ENCODE results near the gene NDUFAF3. TPM values are rescaled to one million over a fixed set of nuclear protein-coding genes. Genes with fewer than 3 reads are reported as not detected.

Gene NDUFAF3
- total RNA-seq, 1 donor from 2014 or later: 60.4 TPM

- Mint-ChIP-seq H3K27me3 (ENCODE audit: low read depth) (no peaks in the 10 kb centered on the region), H3K36me3 (ENCODE audit: low read depth) (peaks cover 7% of the 10 kb centered on the region), H3K27ac (ENCODE audit: unreplicated experiment) (no peak overlapping the region), H3K9me3 (ENCODE audit: low read depth) (no peaks in the 10 kb centered on the region), H3K4me1 (ENCODE audit: low read depth) (peaks cover 27% of the 10 kb centered on the region), H3K4me3 (ENCODE audit: unreplicated experiment) (no peak overlapping the region)
- TF ChIP-seq CTCF (IDR thresholded peaks at IDR 0.05): no peak
- DNase-seq (ENCODE audit: low spot score): no peak
Observed at GRCh38 chr3:49004352-49005302, 17.3 kb upstream of the NDUFAF3 start.

GRCh38 chr3:49005303-49005680 is 16.6 kb upstream of the NDUFAF3 start:
- peaks cover 7% of the 10 kb centered on the region for H3K36me3 Mint-ChIP-seq (ENCODE audit: low read depth)
- no peak overlapping the region for H3K27ac Mint-ChIP-seq (ENCODE audit: unreplicated experiment)
- H3K4me1 Mint-ChIP-seq (ENCODE audit: low read depth): peaks cover 28% of the 10 kb centered on the region
- no peaks in the 10 kb centered on the region for H3K9me3 Mint-ChIP-seq (ENCODE audit: low read depth)
- no peak overlapping the region for H3K4me3 Mint-ChIP-seq (ENCODE audit: unreplicated experiment)
- no peaks in the 10 kb centered on the region for H3K27me3 Mint-ChIP-seq (ENCODE audit: low read depth)
- TF ChIP-seq CTCF (IDR thresholded peaks at IDR 0.05): no peak
- no peak for DNase-seq (ENCODE audit: low spot score)

- Mint-ChIP-seq H3K4me1 (ENCODE audit: low read depth) (peaks cover 30% of the 10 kb centered on the region), H3K27ac (ENCODE audit: unreplicated experiment) (peak overlapping the region; percentile 98), H3K4me3 (ENCODE audit: unreplicated experiment) (peak overlapping the region; percentile 99), H3K27me3 (ENCODE audit: low read depth) (no peaks in the 10 kb centered on the region), H3K36me3 (ENCODE audit: low read depth) (peaks cover 7% of the 10 kb centered on the region), H3K9me3 (ENCODE audit: low read depth) (no peaks in the 10 kb centered on the region)
- no peak for TF ChIP-seq CTCF (IDR thresholded peaks at IDR 0.05)
- no peak for DNase-seq (ENCODE audit: low spot score)
Observed at GRCh38 chr3:49005998-49006397, 15.9 kb upstream of the NDUFAF3 start.

GRCh38 chr3:49006408-49007067 is 15.4 kb upstream of the NDUFAF3 start:
- TF ChIP-seq CTCF (IDR thresholded peaks at IDR 0.05): no peak
- H3K9me3 Mint-ChIP-seq (ENCODE audit: low read depth): no peaks in the 10 kb centered on the region
- peak overlapping the region; percentile 98 for H3K27ac Mint-ChIP-seq (ENCODE audit: unreplicated experiment)
- H3K27me3 Mint-ChIP-seq (ENCODE audit: low read depth): no peaks in the 10 kb centered on the region
- H3K36me3 Mint-ChIP-seq (ENCODE audit: low read depth): peaks cover 8% of the 10 kb centered on the region
- H3K4me3 Mint-ChIP-seq (ENCODE audit: unreplicated experiment): peak overlapping the region; percentile 99
- H3K4me1 Mint-ChIP-seq (ENCODE audit: low read depth): peaks cover 30% of the 10 kb centered on the region
- no peak for DNase-seq (ENCODE audit: low spot score)

- peak; percentile 100 for DNase-seq (ENCODE audit: low spot score)
- Mint-ChIP-seq H3K9me3 (ENCODE audit: low read depth) (no peaks in the 10 kb centered on the region), H3K27ac (ENCODE audit: unreplicated experiment) (peak within 1 kb of the TSS; percentile 98), H3K4me3 (ENCODE audit: unreplicated experiment) (peak within 1 kb of the TSS; percentile 99), H3K27me3 (ENCODE audit: low read depth) (no peaks in the 10 kb centered on the region), H3K4me1 (ENCODE audit: low read depth) (peaks cover 34% of the 10 kb centered on the region), H3K36me3 (ENCODE audit: low read depth) (peaks cover 11% of the 10 kb centered on the region)
- peak; percentile 77 for TF ChIP-seq CTCF (IDR thresholded peaks at IDR 0.05)
Observed at GRCh38 chr3:49007068-49007770, 14.7 kb upstream of the NDUFAF3 start, which contains the start of gene WDR6. Gene WDR6, plus strand, starts transcription at chr3:49007391. Its CDS starts 41 bp downstream, at chr3:49007432.

Data from chondrocyte (in vitro differentiated cells).